ENCODE data around the gene PBX1.
A peak's percentile ranks its signal among the peaks of the same experiment; 100 is the strongest.

PBX1 gene

GRCh38 chr1:164668491-164669400 is 109.8 kb downstream of the PBX1 start:
- no peak for DNase-seq (ENCODE audit: low read depth)

- no peak for DNase-seq (ENCODE audit: low read depth)
Observed at GRCh38 chr1:164670026-164670425, 111.0 kb downstream of the PBX1 start.

GRCh38 chr1:164670786-164671185 is 111.8 kb downstream of the PBX1 start:
- no peak for DNase-seq (ENCODE audit: low read depth)

GRCh38 chr1:164671323-164671965 is 112.5 kb downstream of the PBX1 start:
- DNase-seq (ENCODE audit: low read depth): no peak

- no peak for DNase-seq (ENCODE audit: low read depth)
Observed at GRCh38 chr1:164671966-164672571, 113.1 kb downstream of the PBX1 start.

- DNase-seq (ENCODE audit: low read depth): no peak
Observed at GRCh38 chr1:164672588-164672987, 113.6 kb downstream of the PBX1 start.

- no peak for DNase-seq (ENCODE audit: low read depth)
Observed at GRCh38 chr1:164673584-164674214, 114.7 kb downstream of the PBX1 start.

GRCh38 chr1:164675342-164675904 is 116.4 kb downstream of the PBX1 start:
- no peak for DNase-seq (ENCODE audit: low read depth)

- DNase-seq (ENCODE audit: low read depth): peak; percentile 38
Observed at GRCh38 chr1:164678136-164678700, 119.2 kb downstream of the PBX1 start.

GRCh38 chr1:164682570-164682969 is 123.6 kb downstream of the PBX1 start:
- no peak for DNase-seq (ENCODE audit: low read depth)

GRCh38 chr1:164683235-164683634 is 124.3 kb downstream of the PBX1 start:
- DNase-seq (ENCODE audit: low read depth): no peak

- DNase-seq (ENCODE audit: low read depth): no peak
Observed at GRCh38 chr1:164685266-164686035, 126.5 kb downstream of the PBX1 start.

GRCh38 chr1:164687777-164688176 is 128.8 kb downstream of the PBX1 start:
- DNase-seq (ENCODE audit: low read depth): no peak

- no peak for DNase-seq (ENCODE audit: low read depth)
Observed at GRCh38 chr1:164688791-164689190, 129.8 kb downstream of the PBX1 start.

- DNase-seq (ENCODE audit: low read depth): no peak
Observed at GRCh38 chr1:164689672-164690511, 130.9 kb downstream of the PBX1 start.

GRCh38 chr1:164692420-164692819 is 133.4 kb downstream of the PBX1 start:
- DNase-seq (ENCODE audit: low read depth): no peak

GRCh38 chr1:164693564-164694359 is 134.8 kb downstream of the PBX1 start:
- DNase-seq (ENCODE audit: low read depth): no peak

- DNase-seq (ENCODE audit: low read depth): no peak
Observed at GRCh38 chr1:164694505-164694904, 135.5 kb downstream of the PBX1 start.

- DNase-seq (ENCODE audit: low read depth): no peak
Observed at GRCh38 chr1:164695956-164696665, 137.1 kb downstream of the PBX1 start.

Data from GM04503 (cell line).